OCI-LY1 (cell line): Measurements from ENCODE around the gene ABCG8.

Source experiments
- H2AFZ ChIP-seq: fragments of 200-600 bp; sonication (generic), shearing (Covaris generic); 2 replicates; pipeline ENCODE4 v1.6.0; 2014; ENCODE audit warnings: antibody characterized with exemption, mild to moderate bottlenecking, low read length
- H3F3A ChIP-seq: fragments of 200-600 bp; sonication (generic), shearing (Covaris generic); 2 replicates; pipeline ENCODE4 v1.6.0; 2014; ENCODE audit warnings: mild to moderate bottlenecking, antibody characterized with exemption, low read length, moderate library complexity; ENCODE audit not compliant: insufficient read depth
- H3K27ac ChIP-seq: fragments of 200-600 bp; sonication (generic); 2 replicates; pipeline ENCODE4 v1.5.1; 2014; ENCODE audit warnings: low read length, mixed run types, mild to moderate bottlenecking, low read depth; ENCODE audit not compliant: poor library complexity, severe bottlenecking
- H3K27me3 ChIP-seq: fragments of 200-600 bp; sonication (generic); 2 replicates; pipeline ENCODE4 v1.6.0; 2014; ENCODE audit warnings: antibody characterized with exemption, mild to moderate bottlenecking, low read length, moderate library complexity; ENCODE audit not compliant: insufficient read depth
- H3K36me3 ChIP-seq: fragments of 200-600 bp; sonication (generic); 2 replicates; pipeline ENCODE4 v1.6.1; 2014; ENCODE audit warnings: mild to moderate bottlenecking, antibody characterized with exemption, low read length, moderate library complexity, mixed read lengths; ENCODE audit not compliant: insufficient read depth
- H3K4me1 ChIP-seq: fragments of 200-600 bp; sonication (generic); 2 replicates; pipeline ENCODE4 v1.5.1; 2014; ENCODE audit warnings: mild to moderate bottlenecking, low read length, moderate library complexity; ENCODE audit not compliant: insufficient read depth, severe bottlenecking
- H3K4me2 ChIP-seq: fragments of 200-600 bp; sonication (generic), shearing (Covaris generic); 2 replicates; pipeline ENCODE4 v1.6.1; 2014; ENCODE audit warnings: low read length
- H3K4me3 ChIP-seq: fragments of 200-600 bp; sonication (generic); 2 replicates; pipeline ENCODE4 v1.5.1; 2014; ENCODE audit warnings: low read length, low read depth, mild to moderate bottlenecking, mixed read lengths; ENCODE audit not compliant: poor library complexity, severe bottlenecking
- H3K79me2 ChIP-seq: fragments of 200-600 bp; shearing (Covaris generic); 2 replicates; pipeline ENCODE4 v1.6.1; 2016; ENCODE audit warnings: mixed run types, low read length, mixed read lengths; ENCODE audit not compliant: insufficient read depth
- H3K9ac ChIP-seq: fragments of 200-600 bp; sonication (generic), shearing (Covaris generic); 2 replicates; pipeline ENCODE4 v1.6.1; 2014; ENCODE audit warnings: mild to moderate bottlenecking, low read length, mixed read lengths
- H3K9me2 ChIP-seq: fragments of 200-600 bp; sonication (generic), shearing (Covaris generic); 2 replicates; pipeline ENCODE4 v1.6.1; 2014; ENCODE audit warnings: low read depth, mild to moderate bottlenecking, low read length, mixed read lengths
- H3K9me3 ChIP-seq: fragments of 200-600 bp; shearing (Covaris generic); 2 replicates; pipeline ENCODE4 v1.6.1; 2014; ENCODE audit warnings: low read length, mixed read lengths
- H4K20me1 ChIP-seq: fragments of 200-600 bp; sonication (generic), shearing (Covaris generic); 2 replicates; pipeline ENCODE4 v1.6.0; 2016; ENCODE audit warnings: mild to moderate bottlenecking, low read length; ENCODE audit not compliant: insufficient read depth
- EZH2 ChIP-seq: fragments of 200-600 bp; sonication (generic), shearing (Covaris generic); IDR thresholded peaks from 2 replicates; pipeline ENCODE4 v1.8.0; 2017; ENCODE audit warnings: borderline replicate concordance, mixed run types, mild to moderate bottlenecking, antibody characterized with exemption, low read length, moderate library complexity, mixed read lengths
- TF ChIP-seq, protein P1 (sequence below): fragments of 200-600 bp; sonication (generic), shearing (Covaris generic); IDR thresholded peaks from 2 replicates; pipeline ENCODE4 v1.5.1; 2017; ENCODE audit warnings: mild to moderate bottlenecking, antibody characterized with exemption, low read length, moderate library complexity, mixed read lengths

Gene ABCG8

DNA sequence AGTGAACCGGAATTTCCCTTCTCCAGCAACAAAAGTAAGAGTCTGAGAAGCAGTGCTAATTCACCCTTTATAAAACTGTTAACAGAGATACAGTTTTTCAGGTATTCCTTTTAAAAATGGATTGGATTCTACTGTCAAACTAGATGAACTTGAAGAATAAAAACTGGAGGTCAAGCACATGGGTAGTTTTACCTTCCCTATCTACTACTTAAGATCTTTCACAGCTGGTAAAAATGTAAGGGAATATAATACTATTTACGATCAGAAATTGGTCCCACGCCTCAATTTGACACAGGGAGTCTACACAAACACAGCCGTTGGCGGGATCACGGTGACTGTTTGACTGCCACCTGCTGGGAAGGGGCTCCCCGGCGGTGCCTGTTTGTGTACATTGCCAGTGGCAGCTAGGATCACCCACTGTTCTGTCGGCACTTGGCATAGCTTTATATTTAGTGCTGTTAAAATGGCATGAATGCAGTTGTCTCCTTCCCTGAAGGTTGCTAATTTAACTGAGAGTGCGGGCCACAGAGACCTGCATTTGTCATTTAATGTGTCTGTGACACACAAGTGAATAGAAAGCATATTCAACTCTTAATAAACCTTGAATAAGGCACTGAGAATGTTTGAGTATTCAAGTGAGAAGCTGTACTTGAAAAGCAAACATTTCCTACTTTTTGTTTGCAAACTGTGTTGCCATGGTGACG is 59.5 kb downstream of the ABCG8 start:
- H4K20me1 ChIP-seq: no peaks in the 10 kb centered on the region
- no peaks in the 10 kb centered on the region for H3K4me1 ChIP-seq
- H3K36me3 ChIP-seq: peaks cover 91% of the 10 kb centered on the region
- H2AFZ ChIP-seq: no peak overlapping the region
- H3K9me3 ChIP-seq: no peaks in the 10 kb centered on the region
- H3K4me2 ChIP-seq: no peak overlapping the region
- no peak overlapping the region for H3K9ac ChIP-seq
- H3K9me2 ChIP-seq: no peaks in the 10 kb centered on the region
- no peak overlapping the region for H3K4me3 ChIP-seq
- no peak overlapping the region for H3K27ac ChIP-seq
- H3K27me3 ChIP-seq: no peaks in the 10 kb centered on the region
- H3F3A ChIP-seq: no peaks in the 10 kb centered on the region
- TF ChIP-seq, protein P1, sequence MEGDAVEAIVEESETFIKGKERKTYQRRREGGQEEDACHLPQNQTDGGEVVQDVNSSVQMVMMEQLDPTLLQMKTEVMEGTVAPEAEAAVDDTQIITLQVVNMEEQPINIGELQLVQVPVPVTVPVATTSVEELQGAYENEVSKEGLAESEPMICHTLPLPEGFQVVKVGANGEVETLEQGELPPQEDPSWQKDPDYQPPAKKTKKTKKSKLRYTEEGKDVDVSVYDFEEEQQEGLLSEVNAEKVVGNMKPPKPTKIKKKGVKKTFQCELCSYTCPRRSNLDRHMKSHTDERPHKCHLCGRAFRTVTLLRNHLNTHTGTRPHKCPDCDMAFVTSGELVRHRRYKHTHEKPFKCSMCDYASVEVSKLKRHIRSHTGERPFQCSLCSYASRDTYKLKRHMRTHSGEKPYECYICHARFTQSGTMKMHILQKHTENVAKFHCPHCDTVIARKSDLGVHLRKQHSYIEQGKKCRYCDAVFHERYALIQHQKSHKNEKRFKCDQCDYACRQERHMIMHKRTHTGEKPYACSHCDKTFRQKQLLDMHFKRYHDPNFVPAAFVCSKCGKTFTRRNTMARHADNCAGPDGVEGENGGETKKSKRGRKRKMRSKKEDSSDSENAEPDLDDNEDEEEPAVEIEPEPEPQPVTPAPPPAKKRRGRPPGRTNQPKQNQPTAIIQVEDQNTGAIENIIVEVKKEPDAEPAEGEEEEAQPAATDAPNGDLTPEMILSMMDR: no peak
- no peak for TF ChIP-seq EZH2
- H3K79me2 ChIP-seq: no peaks in the 10 kb centered on the region

DNA sequence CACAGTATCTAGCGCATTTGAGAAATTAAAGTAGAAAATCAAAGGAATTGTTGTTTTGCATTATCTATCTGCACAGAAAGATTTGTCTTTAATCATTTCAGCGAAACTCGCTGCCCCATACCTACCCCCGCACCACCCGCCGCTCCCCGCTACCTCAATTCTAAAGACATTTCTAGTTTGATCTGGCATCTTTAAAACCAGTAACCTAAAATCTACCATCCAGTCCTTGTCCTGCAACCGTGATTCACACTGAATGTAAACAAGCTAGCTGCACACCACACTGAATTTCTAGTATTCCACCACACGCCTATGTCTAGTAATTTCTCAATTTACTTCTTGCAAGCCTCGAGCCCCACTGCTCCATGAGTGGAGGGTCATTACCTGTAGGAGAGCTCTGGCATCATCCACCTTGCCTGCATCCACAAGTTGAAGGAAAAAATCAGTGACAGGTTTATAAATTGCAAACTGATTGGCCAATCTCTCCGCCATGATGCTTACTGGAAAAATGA is 60.1 kb downstream of the ABCG8 start:
- H3K79me2 ChIP-seq: no peaks in the 10 kb centered on the region
- TF ChIP-seq EZH2: no peak
- TF ChIP-seq, protein P1: no peak

DNA sequence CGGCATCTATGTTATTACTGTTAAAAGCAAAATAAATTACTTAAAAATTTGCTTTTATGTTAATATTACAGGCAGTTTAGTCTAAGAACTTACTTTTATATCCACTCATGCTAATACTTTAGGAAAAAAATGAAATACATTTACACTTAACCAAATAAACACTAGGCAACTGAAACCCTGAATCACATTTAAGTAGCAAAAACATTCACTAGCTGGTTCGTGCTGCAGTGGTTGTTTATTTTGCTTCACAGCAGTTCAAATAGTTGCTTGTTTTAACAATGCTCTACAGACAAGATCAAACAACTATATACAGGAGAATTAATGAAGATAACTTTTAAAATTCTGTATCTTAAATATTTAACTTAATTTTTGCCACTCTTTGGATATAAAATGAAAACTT is 60.8 kb downstream of the ABCG8 start:
- H3F3A ChIP-seq: no peaks in the 10 kb centered on the region
- peaks cover 85% of the 10 kb centered on the region for H3K36me3 ChIP-seq
- H2AFZ ChIP-seq: no peak overlapping the region
- TF ChIP-seq, protein P1: no peak
- TF ChIP-seq EZH2: no peak
- no peak overlapping the region for H3K9ac ChIP-seq
- H3K4me2 ChIP-seq: no peak overlapping the region
- H3K79me2 ChIP-seq: no peaks in the 10 kb centered on the region
- no peaks in the 10 kb centered on the region for H4K20me1 ChIP-seq
- H3K4me1 ChIP-seq: no peaks in the 10 kb centered on the region
- H3K9me2 ChIP-seq: no peaks in the 10 kb centered on the region
- H3K27ac ChIP-seq: no peak overlapping the region
- H3K27me3 ChIP-seq: no peaks in the 10 kb centered on the region
- H3K4me3 ChIP-seq: no peak overlapping the region
- H3K9me3 ChIP-seq: no peaks in the 10 kb centered on the region

More for the DNA sequence above, 60.1 kb downstream of the ABCG8 start:
- Histone ChIP-seq H3K9me3 (no peaks in the 10 kb centered on the region), H3K36me3 (peaks cover 86% of the 10 kb centered on the region), H3K9ac (no peak overlapping the region), H3K4me2 (no peak overlapping the region), H3K27ac (no peak overlapping the region), H2AFZ (no peak overlapping the region), H4K20me1 (no peaks in the 10 kb centered on the region), H3F3A (no peaks in the 10 kb centered on the region), H3K4me1 (no peaks in the 10 kb centered on the region), H3K27me3 (no peaks in the 10 kb centered on the region), H3K9me2 (no peaks in the 10 kb centered on the region), H3K4me3 (no peak overlapping the region)
